Right forelimb (tissue), 1 donor: Measurements from ENCODE around the gene DYRK1B.
"Not testable (repeated sequence)": the region's sequence is repeated elsewhere in the genome, so short reads cannot be mapped to it uniquely, and the experiment has no call there.

Experiments
- DNase-seq: peaks from one replicate; pipeline ENCODE4 v3.0.0-alpha.2; 2018

DYRK1B gene

DNA sequence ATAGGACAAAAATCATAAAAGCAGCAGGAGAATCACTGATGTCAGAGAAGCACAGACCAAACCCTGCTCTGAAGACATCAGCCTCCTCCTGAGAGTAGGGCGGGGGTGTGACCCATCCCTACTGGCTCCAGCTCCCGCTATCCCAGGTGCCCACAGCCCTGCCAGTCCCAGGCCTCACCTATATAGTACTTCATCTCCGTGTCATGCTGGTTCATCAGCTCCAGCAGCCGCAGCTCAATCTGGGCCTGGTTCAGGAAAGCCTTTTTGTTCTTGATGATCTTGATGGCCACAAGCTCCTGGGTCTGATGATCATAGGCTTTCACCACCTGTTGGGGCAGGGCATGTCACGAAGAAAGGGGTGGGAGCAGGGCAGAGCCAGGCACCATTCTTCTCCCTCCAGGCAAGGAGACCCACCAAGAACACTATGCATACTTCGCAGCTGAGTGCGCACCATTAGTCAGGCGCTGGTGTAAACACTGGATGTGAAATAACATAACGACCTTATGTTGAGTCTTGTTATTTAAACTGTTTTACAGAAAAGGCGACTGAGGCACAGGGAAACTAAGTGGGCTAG is 4.2 kb downstream of the DYRK1B start:
- no peak for DNase-seq

DNA sequence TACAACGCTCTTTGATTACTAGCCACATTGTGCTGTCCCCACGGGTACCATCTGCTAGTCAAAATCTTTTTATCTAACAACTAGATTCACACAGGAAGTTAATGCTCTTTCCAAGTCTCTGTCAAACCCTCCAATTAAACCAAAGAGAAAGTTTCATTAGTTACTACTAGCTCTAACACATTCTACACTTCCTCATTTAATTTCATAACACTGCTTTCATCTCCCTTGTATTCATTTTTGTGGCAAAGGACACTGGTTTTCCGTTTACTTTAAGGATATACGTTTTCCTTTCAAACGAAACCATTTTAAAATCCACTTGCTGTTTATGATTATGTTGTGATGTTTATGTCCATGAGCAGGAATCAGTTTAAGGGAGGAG is 5.3 kb downstream of the DYRK1B start:
- DNase-seq: no peak

DNA sequence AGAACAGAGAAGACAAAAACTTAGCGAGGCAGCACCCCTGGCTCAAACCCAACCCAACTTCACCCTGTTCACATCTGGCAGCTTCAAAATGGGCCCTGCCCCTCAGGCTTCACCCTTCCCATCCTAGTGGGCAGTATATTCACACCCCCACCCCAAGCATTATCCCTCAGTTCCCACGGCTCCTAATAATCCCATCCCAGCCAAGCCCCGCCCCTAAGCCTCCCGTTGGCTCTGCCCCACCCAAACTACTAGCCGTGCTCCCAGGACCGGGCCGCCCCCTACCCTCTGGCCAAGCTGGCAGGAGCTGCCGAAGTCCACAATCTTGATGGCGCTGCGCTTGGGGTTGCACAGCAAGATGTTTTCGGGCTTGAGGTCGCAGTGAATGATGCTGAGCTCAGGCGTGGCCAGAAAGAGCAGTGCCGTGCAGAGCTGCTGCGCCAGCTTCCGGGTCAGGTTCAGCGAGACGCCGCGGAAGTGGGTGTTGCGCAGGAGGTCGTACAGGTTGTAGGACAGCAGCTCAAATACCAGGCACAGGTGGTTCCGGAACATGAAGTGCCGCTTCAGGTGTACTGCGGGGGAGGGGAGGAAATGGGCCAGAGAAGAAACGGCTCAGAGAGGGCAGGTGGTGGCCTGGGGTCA is 5.8 kb downstream of the DYRK1B start:
- no peak for DNase-seq

DNA sequence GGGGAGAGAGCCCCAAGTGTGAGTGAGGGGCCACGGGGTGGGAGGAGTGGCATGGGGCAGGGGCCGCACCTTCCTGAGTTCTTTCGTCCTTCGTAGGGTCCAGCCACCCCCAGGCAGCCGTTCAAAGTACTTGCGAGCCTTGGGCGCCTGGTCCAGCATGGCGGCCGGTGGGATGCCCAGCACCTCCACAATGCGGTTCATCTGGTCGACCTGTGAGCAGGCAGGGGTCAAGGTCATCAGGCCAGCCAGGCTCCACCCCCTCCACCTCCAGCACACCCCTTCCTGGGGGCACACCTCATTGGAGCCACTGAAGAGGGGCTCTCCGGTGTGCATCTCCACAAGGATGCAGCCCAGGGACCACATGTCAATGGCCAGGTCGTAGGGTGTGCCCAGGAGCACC is 6.7 kb downstream of the DYRK1B start:
- no peak for DNase-seq

DNA sequence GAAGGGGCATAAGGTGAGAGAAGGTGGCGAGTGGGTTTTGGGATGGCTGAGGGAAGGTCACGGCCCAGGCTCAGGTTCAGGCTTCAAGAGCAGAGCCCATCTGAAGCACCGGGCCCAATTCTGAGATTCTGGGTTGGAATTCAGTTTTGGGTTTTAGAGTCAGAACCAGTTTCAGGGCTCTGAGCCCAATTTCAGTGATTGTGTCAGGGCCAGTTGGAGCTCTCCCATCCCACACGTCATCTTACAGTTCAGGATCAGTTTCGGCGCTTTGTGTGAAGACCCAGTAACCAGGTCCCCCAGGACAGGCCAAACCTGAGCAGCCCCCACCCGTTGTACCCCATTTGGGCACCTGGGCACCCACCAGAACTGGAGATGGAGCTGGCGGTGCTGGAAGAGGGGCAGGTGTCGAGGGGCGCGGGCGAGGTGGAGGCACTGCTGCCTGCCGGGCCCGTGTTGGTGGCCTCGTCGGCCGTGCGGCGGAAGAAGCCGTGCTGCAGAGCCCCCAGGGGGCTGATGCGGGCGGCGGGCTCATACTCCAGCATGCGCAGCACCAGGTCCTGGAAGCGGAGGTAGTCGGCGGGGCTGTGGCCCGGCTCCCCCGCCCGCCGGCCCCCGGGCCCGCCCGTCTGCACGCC is 7.5 kb downstream of the DYRK1B start:
- DNase-seq: no peak

DNA sequence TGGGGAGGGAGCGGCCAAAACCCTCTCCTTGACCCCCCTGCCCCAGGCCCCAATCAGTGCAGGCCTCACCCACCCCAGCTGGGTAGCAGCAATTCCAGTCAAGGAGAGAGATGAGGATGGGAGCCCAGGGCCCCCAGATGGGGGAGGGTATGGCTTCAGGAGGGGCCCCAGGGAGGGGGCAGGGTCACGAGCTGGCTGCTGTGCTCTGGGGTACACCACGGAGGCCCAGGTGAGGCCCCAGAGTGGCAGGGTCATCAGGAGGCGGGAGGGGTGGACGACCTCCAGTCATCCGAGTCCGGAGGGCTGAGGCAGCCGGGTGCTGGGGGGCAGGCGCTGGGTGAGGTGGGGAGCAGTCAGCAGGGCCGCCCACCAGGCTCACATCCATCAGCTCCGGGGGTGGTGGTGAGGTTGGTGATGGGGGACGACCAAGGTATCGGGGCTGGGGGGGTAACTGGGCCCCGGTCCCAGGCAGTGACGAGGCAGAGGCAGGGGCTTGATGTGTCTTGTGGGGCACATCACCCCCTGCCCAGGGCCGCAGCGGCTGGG is 8.4 kb downstream of the DYRK1B start:
- DNase-seq: no peak

DNA sequence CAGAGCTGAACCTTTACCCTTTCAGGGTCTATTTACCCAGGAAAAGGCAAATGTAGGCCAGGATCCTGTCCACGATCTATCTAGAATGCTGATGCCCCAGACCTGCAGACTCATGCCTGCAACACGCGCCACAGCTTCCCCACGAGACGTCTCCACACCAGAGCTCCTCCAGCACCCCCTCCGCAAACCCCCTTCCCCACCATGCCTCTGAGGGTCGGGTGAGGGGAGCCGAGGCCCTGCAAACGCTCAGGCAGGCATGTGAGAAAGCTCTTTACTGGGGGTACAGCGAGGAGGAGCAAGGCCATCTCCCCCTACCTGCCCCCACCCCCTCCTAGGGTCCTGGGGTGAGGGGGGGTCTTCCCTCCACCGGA is 8.9 kb downstream of the DYRK1B start:
- DNase-seq: no peak

DNA sequence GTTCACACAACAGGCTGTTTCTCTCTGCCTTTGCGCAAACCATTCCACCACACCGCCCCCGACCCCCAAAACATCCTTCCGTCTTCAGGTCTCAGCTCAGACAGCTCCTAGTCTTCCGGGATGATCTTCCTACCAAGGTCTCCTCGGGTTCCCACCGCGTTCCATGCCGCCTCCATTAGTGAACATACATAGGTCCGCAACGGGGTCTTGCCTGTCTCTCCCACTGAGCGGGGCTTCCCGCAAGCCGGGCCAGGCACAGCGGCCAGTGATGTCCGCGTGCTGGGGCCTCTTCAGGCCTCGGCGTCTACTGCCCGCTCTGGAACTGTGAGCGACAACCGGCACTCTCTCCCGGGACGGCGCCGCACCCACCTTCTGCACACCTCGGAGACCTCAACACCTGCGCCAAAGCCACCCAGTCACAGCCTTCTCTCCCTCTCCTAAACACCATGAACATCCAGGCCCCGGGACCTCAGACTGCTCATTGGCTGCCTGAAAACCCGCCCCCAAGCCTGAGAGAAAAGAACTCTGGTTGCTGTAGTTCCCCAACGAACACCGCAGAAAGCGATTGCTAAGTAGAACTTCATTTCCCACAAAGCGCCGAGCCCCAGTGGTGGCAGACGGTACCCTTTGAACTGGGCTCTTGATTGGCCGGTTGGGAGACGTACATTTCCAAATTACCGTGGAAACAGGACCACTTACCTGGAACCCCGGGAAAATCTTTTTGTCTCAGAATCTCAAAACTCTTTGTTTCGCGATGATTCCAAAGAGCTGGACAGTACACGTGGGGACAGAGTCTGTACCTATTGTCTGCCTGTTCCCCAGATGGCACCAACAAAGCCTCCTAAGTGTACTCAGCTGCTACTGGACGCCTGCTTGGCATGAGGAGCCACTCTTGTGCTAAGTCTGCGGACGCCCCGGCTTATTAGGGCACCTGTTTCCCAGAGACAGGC is 9.5 kb downstream of the DYRK1B start:
- DNase-seq: peak; percentile 89

DNA sequence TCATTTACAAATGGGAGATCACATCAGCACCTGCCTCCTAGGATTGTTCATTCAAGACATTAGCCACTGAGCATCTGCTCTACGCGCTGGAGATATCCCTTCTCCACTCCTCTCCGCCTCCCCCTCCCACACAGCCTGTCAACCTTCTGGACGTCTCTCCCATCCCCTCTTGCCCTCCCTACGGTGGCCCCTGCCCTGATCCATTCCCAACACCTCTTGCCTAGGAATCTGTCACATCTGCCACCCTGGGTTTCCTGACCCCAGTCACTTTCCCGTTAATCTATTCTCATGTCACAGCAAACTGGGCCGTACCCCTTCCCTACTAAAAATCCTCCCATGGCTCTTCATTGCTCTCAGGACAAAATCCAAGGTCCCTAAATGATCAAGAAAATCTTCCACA is 10.3 kb downstream of the DYRK1B start:
- DNase-seq: no peak

DNA sequence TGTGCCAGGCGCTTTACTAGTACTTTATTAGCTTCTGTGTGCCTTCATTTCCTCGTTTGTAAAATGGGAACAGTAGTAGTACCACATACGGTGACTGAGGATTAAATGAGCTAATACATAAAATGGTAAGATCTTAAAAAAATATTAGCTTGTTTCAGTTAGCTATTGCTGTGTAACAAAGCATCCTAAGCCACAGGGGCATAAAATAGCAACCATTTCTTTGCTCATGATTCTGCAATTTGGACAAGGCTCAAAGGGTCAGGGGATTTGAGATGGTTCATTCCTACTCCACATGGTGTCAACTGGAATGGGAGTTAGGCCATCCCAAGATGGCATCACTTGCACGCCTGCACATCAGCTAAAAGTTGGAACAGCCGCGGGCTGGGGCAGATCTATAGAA is 13.3 kb downstream of the DYRK1B start:
- DNase-seq: no peak

DNA sequence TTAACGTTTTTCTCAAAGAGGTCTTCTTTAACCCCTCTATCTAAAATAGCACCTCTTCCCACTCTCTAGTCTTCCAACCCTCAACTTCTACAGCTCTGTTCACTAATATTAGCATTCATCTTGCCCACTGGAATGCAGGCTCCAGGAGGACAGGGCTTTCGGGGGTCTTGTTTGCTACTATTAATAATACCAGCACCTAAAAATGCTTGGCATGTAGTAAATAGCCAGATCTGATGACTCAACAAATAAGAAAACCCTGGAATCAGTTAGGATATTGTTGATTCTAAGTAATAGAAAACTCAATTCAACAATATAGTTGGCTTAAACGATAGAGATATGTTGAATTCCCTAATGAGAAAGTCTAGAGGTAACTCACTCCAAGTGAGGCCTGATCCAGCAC is 14.2 kb downstream of the DYRK1B start:
- DNase-seq: no peak

DNA sequence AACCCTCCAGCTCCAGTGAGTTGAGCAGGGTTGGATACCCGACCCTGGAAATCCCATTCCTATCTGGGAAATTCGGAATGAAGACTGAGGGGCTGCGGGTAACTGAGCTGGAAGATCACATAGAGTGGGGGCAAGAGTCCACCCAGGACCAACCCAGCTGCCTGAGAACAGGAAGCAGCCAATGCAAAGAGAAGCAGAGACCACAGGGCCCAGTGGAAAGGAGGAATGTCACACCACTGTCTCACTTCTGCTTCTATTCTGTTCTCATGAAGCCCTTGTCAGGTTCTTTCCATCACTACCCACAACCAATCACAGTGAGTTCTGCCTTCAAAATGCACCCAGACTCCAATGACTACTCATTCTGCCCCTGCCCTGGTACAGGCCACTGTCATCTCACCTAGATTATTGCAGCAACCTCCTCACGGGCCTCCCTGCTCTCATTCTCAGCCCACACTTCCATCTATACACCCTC is 15.3 kb downstream of the DYRK1B start:
- no peak for DNase-seq

DNA sequence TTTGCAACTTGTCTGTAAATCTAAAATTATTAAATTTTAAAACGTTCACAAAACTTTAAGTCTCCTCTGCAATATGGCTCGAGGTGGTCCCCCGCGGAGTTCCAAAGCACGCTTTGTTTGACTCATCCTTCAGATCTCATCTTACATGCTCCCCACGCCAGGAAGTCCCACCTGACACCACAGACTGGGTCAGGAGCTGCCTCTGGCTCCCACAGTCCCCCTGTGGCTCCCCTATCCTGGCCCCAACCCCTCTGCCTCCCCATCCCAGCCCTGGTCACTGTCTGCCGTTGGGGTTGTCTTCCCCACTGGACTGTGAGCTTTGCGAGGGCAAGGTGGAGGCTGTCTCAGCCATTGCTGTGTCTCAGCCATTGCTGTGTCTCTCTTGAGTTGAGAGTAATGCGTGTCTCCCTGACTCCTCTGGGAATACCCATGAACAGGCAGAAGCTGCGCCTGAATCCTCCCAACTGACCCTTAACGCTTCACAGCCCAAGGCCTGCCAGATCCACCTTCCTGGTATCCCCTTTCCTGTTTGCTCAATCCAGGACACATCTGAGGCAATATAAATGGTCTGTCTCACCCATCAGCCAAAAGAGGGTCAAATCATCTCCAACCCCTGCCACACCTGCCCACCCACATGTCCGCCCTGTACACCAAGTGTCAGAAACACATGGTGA is 15.9 kb downstream of the DYRK1B start:
- no peak for DNase-seq

DNA sequence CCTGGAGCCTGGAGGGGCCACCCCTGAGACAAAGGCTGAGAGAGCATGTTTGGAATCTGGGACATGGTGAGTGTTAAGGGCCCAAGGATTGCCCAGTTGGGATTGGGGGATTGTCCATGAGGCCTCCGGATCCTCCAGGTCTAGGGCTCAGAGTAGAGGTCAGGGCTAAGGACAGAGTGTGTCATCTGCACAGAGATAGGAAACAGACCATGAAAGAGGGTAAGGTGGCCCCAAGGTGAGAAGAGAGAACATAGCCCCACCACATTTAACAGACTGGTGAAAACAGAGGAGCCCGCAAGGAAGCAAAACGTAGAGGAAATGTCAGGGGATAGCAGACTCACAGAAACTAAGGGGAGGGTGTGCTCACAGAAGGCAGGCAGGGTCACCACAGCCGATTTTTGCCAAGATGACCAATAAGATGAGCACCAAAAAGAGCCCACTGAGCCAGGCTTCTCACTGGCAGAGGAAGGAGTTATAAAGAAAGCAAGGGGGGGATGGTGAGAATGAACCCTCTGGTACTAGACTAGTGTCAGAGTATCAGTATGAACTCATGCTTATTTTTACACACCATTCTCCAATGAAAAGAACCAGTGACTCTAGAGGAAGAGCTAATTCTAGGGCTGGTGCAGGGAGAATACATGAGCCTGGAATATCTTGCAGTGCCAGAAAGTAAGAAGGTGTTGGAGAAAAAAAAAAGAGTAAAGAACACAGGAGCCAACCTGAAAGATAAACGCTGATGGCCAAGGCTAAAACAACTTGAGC is 17.5 kb downstream of the DYRK1B start:
- no peak for DNase-seq

DNA sequence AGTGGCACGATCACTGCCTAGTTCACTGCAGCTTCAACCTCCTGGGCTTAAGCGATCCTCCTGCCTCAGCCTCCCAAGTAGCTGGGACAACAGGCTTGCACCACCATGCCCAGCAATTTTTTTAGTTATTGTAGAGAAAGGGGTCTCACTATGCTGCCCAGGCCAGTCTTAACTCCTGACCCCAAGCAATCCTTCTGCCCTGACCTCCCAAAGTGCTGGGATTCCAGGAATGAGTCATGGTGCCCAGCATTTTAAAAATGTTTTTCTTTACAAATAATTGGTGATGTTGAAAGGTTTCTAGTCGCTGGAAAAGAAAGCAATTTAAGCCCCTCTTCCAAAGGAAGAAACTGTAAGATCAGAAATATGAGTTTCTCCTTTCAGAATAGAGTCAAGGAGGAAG is 19.4 kb downstream of the DYRK1B start:
- no peak for DNase-seq

DNA sequence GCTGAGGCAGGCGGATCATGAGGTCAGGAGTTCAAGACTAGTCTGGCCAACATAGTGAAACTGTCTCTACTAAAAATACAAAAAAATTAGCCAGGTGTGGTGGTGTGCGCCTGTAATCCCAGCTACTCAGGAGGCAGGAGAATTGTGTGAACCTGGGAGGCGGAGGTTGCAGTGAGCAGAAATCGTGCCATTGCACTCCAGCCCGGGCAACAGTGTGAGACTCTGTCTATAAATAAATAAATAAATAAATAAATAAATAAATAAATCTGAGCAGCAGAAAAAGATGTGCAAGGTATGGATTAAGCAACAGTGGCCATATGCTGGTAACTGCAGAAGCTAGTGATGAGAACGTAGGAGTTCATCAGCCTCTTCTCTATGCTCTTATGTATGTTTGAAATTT is 19.9 kb downstream of the DYRK1B start:
- not testable (repeated sequence) for DNase-seq

DNA sequence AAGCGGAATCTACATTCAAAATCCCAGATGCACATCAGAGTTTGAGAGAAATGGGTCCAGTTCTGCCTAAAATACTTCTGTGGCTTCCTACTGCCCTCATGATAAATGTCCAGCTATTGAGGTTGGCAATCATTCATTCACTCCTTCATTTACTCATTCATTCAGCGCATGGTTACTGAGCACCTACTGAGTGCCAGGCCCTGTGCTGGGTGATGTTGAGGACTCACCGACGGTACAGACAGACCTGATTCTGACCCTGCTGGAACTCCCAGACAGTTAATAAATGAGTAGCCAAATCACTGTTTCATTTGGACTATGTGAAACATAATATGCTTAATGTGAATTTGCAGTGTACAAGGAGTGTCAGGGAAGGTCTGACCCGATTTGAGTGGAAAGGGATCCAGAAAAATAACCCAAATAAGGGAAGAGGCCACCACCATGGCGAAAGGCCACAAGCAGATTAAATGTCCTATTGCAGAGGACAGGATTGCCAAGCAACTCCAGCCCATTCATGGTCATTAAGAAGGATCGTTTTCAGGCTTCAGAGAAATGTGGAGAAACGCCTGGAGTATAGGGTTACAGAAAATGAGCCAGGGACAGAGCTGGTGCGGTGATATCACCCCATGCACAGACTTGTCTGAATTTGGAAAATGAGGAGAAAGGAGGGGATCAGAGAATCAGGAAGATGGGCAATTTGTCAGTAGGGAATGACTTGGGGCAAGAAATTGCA is 20.5 kb downstream of the DYRK1B start:
- no peak for DNase-seq

DNA sequence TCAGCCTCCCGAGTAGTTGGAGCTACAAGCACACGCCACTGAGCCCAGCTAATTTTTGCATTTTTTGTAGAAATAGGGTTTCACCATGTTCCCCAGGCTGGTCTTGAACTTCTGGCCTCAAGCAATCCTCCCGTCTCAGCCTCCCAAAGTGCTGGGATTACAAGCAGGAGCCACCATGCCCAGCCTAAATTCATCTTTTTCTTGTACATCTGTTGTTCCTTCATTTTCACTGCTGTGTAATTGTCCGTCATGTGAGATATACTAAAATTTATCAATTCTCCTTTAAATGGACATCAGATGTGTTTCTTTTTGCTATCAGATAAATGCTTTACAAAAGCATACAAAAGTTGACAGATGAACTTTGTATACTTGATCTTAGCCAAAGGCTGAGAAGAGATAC is 22.9 kb downstream of the DYRK1B start:
- no peak for DNase-seq

DNA sequence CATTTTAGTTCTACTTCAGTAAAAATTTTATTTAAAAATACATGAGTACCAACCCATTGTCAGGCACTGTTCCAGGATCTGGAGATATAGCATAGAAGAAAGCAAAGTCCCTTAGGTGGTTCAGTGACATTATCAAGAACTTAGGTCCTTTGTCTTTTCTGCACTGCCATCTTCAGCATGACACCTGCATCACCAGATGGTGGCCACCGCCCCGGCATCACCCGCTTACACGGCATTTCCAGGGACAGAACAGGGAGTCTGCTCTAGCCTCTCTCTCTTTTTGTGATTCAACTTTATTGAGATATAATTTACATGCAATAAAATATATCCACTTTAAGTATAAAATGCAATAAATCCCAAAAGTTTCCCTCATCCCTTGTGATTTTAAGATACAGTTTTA is 23.5 kb downstream of the DYRK1B start:
- DNase-seq: no peak

DNA sequence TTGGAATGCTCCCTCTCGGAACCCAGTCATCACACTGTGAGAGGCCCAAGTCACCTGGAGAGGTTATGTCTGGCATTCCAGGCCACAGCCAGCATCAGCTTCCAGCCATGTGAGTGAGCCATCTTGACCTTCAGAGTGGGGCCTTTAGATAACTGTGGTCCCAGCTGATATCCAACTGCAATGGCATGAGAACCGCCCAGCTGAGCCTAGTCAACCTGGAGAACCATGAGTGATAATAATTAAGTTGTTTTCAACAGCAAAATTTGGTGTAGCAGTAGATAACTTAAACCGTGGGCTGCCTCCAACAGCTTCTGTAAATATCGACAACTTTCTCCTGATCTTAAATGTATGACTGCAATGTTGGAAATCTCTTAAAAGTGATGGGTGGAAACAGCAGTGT is 24.6 kb downstream of the DYRK1B start:
- DNase-seq: no peak

DNA sequence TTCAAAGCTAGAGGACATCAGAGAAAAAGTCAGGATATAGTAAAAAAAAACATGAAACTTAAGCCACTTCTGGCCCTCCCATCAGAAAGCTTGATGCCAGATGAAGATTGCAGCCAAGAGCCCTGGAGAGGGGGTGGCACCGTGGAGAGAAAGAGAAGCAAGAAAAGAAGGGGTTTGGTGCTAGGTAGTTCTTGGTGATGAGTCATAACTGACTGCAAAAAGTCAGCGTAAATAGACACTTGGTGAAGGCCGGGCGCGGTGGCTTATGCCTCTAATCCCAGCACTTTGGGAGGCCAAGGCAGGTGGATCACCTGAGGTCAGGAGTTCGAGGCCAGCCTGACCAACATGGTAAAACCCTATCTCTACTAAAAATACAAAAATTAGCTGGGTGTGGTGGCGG is 25.3 kb downstream of the DYRK1B start:
- DNase-seq: not testable (repeated sequence)
